Osteocyte (in vitro differentiated cells): ENCODE measurements around the gene CCSER1. TPM values are rescaled to one million over a fixed set of nuclear protein-coding genes. Genes with fewer than 3 reads are reported as not detected.

Experiments
- DNase-seq: peaks from one replicate; pipeline ENCODE4 v3.0.0; 2021; ENCODE audit warnings: mixed read lengths; ENCODE audit not compliant: unreplicated experiment; ENCODE audit errors: extremely low spot score
- H3K27ac Mint-ChIP-seq: one replicate; pipeline ENCODE4 v1.8.0; 2021; ENCODE audit warnings: mild to moderate bottlenecking, mixed read lengths; ENCODE audit not compliant: unreplicated experiment
- H3K27me3 Mint-ChIP-seq: one replicate; pipeline ENCODE4 v1.8.0; 2021; ENCODE audit warnings: mixed read lengths; ENCODE audit not compliant: unreplicated experiment
- H3K36me3 Mint-ChIP-seq: one replicate; pipeline ENCODE4 v1.8.0; 2021; ENCODE audit warnings: mixed read lengths; ENCODE audit not compliant: unreplicated experiment
- H3K4me1 Mint-ChIP-seq: one replicate; pipeline ENCODE4 v1.8.0; 2021; ENCODE audit warnings: mixed read lengths; ENCODE audit not compliant: unreplicated experiment
- H3K4me3 Mint-ChIP-seq: one replicate; pipeline ENCODE4 v1.8.0; 2021; ENCODE audit warnings: mild to moderate bottlenecking, moderate library complexity, mixed read lengths; ENCODE audit not compliant: unreplicated experiment
- H3K9me3 Mint-ChIP-seq: one replicate; pipeline ENCODE4 v1.8.0; 2021; ENCODE audit warnings: mixed read lengths; ENCODE audit not compliant: unreplicated experiment
- CTCF ChIP-seq: fragments of 200-600 bp; sonication (generic); IDR thresholded peaks from 2 replicates; pipeline ENCODE4 v1.5.0; 2021; ENCODE audit warnings: antibody characterized with exemption, mild to moderate bottlenecking, moderate library complexity
- total RNA-seq: library from RNA; stranded (reverse); gene quantifications from 2 replicates; pipeline ENCODE4 v1.2.1, GENCODE V29; 2021

CCSER1 gene
- total RNA-seq, 1 donor from 2014 or later, result not detected

- DNase-seq, result no peak
- Mint-ChIP-seq H3K4me3 (no peak overlapping the region), H3K36me3 (no peaks in the 10 kb centered on the region), H3K27me3 (peaks cover 7% of the 10 kb centered on the region), H3K4me1 (no peaks in the 10 kb centered on the region), H3K27ac (no peak overlapping the region), H3K9me3 (no peaks in the 10 kb centered on the region)
- no peak for TF ChIP-seq CTCF
Measured at GRCh38 chr4:90733211-90733610, 606.0 kb downstream of the CCSER1 start.

GRCh38 chr4:90745176-90745575, 618.0 kb downstream of the CCSER1 start:
- no peak overlapping the region for H3K27ac Mint-ChIP-seq
- no peak for DNase-seq
- TF ChIP-seq CTCF, result no peak
- no peak overlapping the region for H3K4me3 Mint-ChIP-seq
- no peaks in the 10 kb centered on the region for H3K27me3 Mint-ChIP-seq
- H3K9me3 Mint-ChIP-seq, result no peaks in the 10 kb centered on the region
- H3K36me3 Mint-ChIP-seq, result no peaks in the 10 kb centered on the region
- no peaks in the 10 kb centered on the region for H3K4me1 Mint-ChIP-seq

GRCh38 chr4:90753068-90753467, 625.9 kb downstream of the CCSER1 start:
- Mint-ChIP-seq H3K4me1 (no peaks in the 10 kb centered on the region), H3K9me3 (no peaks in the 10 kb centered on the region), H3K36me3 (no peaks in the 10 kb centered on the region), H3K27ac (no peak overlapping the region), H3K27me3 (no peaks in the 10 kb centered on the region), H3K4me3 (no peak overlapping the region)
- no peak for DNase-seq
- no peak for TF ChIP-seq CTCF

- Mint-ChIP-seq H3K36me3 (no peaks in the 10 kb centered on the region), H3K27me3 (no peaks in the 10 kb centered on the region)
- DNase-seq, result no peak
Measured at GRCh38 chr4:90757534-90758060, 630.4 kb downstream of the CCSER1 start.

GRCh38 chr4:90760059-90760458, 632.9 kb downstream of the CCSER1 start:
- H3K9me3 Mint-ChIP-seq, result no peaks in the 10 kb centered on the region
- no peak overlapping the region for H3K27ac Mint-ChIP-seq
- no peak overlapping the region for H3K4me3 Mint-ChIP-seq
- no peak for TF ChIP-seq CTCF
- DNase-seq, result no peak
- H3K36me3 Mint-ChIP-seq, result no peaks in the 10 kb centered on the region
- H3K4me1 Mint-ChIP-seq, result no peaks in the 10 kb centered on the region
- H3K27me3 Mint-ChIP-seq, result no peaks in the 10 kb centered on the region

More at GRCh38 chr4:90757534-90758060, 630.4 kb downstream of the CCSER1 start:
- no peak for TF ChIP-seq CTCF
- no peak overlapping the region for H3K27ac Mint-ChIP-seq
- no peaks in the 10 kb centered on the region for H3K4me1 Mint-ChIP-seq
- no peaks in the 10 kb centered on the region for H3K9me3 Mint-ChIP-seq
- H3K4me3 Mint-ChIP-seq, result no peak overlapping the region
